NT2/D1 (cell line): ENCODE data around the gene TAF11L8.
"Not testable (repeated sequence)": the region's sequence is repeated elsewhere in the genome, so short reads cannot be mapped to it uniquely, and the experiment has no call there.

Source experiments
- SUZ12 ChIP-seq: IDR thresholded peaks from 2 replicates; pipeline ENCODE4 v1.6.1; 2011; ENCODE audit not compliant: insufficient read length, insufficient read depth; ENCODE audit errors: extremely low read depth
- ZNF274 ChIP-seq: IDR thresholded peaks from 2 replicates; pipeline ENCODE4 v1.6.1; 2011; ENCODE audit warnings: mild to moderate bottlenecking, low read depth, low read length

- TF ChIP-seq SUZ12, ZNF274: not testable (repeated sequence)
These were observed 5.1 kb downstream of the TAF11L8 start, which contains the start of gene TAF11L7 for GRCh38 chr5:17585658-17586057.
